ENCODE measurements around the gene SNX10.
"Not testable (repeated sequence)": the region's sequence is repeated elsewhere in the genome, so short reads cannot be mapped to it uniquely, and the experiment has no call there.

SNX10 gene, protein sequence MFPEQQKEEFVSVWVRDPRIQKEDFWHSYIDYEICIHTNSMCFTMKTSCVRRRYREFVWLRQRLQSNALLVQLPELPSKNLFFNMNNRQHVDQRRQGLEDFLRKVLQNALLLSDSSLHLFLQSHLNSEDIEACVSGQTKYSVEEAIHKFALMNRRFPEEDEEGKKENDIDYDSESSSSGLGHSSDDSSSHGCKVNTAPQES

GRCh38 chr7:26291699-26292538 is at the start of gene SNX10:
TSS of gene SNX10 (plus strand) at chr7:26291862. CDS start at chr7:26346443, 54,581 bp downstream.
- DNase-seq, result peak; percentile 71 to 79

- DNase-seq, result no peak
Measured at GRCh38 chr7:26245150-26245549, 46.5 kb upstream of the SNX10 start.

DNA sequence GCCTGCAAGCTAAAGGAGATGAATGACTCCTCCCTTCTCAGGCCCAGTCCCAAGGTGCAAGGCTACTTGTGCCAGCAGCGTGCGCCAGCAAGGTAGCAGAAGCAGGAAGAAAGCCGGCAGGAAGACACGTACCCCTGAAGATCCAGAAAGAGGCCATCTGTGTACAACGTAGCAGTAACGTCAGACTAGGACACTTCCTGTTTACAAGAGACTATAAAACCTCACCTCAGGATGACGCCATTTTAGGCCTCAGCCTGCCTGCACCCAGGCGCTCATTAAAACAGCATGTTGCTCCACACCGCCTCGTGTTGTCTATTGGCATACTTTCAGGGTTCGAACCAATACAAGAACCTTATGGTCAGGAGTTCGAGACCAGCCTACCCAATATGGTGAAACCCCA is 41.4 kb upstream of the SNX10 start:
- DNase-seq, result no peak

- not testable (repeated sequence) for DNase-seq
Measured at GRCh38 chr7:26261866-26262265, 29.8 kb upstream of the SNX10 start.

DNA sequence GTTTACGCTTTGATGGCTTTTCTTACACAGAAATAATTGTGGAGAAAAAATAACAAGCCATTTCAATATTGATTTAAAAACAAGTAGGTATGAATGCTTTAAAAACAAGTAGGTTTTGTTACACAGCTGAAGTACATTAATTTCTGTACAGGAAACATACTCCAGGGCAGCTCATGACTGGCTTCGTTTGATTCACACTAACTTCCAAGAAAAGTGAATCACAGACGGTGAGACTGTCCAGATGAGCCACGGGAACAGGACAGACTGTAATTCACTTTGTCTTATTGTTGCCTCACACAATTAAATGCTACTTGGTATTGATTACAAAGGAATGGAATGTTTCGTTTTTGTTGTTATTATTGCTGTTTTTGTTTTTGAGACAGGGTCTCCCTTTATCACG is 26.6 kb upstream of the SNX10 start:
- DNase-seq, result no peak

DNA sequence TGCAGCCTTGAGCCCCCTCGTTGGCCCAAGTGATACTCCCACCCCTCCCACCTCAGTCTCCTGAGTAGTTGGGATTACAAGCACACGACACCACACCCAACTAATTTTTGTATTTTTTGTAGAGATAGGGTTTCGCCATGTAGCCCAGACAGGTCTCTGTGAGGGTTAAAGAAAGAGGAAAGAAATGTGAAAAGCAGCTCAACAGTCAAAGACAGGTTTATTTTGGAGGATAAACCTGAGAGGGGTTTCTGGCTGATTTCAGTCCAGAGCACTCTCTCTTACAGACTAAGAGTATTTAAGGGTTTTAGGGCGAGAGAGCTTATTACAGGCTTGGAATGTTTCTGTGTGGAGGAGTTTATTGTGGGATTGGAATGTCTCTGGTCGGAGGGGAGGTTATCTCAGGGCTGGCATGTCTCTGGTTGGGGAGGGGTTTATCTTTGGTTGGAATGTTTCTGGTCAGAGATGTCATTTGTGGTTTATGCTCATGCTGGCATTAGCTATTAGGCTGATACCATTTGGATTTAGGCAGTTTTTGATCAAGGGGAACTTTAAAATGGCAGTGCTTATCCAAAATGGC is 26.1 kb upstream of the SNX10 start:
- no peak for DNase-seq

GRCh38 chr7:26267601-26268166 is 24.0 kb upstream of the SNX10 start:
- DNase-seq, result no peak

DNA sequence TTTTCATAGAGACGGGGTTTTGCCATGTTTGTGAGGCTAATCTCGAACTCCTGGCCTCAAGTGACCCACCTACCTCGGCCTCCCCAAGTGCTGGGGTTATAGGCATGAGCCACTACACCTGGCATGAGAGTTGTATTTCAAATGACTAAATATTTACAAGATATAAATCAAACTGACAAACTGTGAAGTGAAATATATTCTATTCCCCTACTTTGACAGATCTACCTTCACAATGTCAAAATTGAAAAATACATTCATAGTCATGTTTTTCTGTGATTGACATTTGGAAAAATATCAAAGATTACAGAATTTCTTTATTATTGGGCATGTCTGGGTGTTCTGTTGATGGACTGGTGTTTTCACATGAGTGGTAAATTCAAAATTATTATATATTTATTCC is 16.4 kb upstream of the SNX10 start:
- DNase-seq, result no peak

DNA sequence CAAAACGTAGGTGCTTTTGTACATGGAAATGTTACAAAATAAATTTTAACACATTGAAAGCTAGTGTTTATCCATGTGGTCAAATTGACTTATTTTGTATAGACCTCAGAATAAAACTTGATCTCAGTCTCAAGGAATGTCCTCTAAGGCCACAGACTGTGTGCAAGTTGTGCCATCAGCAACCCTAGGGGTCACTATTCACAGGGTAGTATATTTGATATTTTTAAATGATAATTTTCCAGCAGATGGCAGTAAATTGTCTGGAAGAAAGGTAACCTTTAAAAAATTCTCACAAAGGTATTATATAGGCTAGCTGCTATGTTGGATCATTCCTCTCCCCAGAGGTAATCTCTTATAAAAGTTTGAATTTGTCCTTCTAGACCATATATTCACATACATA is 12.9 kb upstream of the SNX10 start:
- DNase-seq, result peak in 1 of 2 donors; percentile 50

- DNase-seq, result peak; percentile 19 to 74
Measured at GRCh38 chr7:26279405-26279804, 12.3 kb upstream of the SNX10 start.

DNA sequence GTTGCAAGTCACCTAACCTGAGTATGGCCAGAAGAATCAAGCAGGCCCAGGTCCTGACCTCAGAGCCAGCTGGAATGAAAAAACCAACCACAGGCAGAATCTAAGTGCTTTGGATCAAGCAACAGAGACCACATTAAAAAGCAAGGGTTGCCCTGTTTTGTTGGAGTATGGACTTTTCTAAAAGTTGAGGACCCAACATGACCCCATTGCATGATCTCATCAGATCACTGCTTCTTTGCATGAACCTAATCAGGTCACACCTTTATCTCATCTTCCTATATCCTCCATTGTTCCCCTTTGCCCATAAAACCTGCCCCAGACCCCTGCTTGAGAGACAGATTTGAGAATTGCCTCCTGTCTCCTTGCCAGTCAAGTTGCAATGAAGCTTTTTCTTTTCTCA is 11.6 kb upstream of the SNX10 start:
- DNase-seq, result no peak

DNA sequence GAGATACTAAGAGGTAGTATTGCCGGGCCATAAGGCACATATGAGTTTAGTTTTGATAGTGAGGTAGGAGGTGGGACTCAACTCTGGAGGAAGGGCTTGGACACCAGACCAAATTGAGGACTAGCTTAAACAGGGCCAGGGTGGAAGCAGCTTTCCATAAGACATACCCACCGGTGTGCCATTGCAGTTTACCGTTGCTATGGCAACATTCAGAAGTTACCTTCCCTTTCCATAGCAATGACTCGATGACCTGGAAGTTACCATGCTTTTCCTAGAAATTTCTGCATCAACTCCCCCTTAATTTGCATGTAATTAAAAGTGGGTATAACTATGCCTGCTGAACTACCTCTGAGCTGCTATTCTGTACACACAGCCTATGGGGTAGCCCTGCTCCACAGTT is 10.9 kb upstream of the SNX10 start:
- no peak for DNase-seq

DNA sequence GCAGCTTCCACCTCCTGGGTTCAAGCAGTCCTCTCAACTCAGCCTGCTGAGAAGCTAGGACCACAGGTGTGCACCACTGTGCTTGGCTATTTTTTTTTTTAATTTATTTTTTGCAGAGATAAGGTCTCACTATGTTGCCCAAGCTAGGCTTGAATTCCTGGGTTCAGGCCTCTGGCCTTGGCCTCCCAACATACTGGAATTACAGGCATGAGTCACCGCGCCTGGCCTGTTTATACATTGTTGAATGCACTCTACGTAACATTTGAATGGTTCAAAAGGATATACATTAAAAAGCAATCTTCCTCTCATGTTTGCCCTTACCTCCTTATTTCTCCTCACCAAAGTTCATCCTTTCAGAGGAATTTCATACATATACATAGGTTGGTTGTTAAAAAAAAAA is 7.2 kb upstream of the SNX10 start:
- DNase-seq, result no peak

- DNase-seq, result peak in 1 of 2 donors; percentile 39
Measured at GRCh38 chr7:26284995-26285632, 6.5 kb upstream of the SNX10 start.

DNA sequence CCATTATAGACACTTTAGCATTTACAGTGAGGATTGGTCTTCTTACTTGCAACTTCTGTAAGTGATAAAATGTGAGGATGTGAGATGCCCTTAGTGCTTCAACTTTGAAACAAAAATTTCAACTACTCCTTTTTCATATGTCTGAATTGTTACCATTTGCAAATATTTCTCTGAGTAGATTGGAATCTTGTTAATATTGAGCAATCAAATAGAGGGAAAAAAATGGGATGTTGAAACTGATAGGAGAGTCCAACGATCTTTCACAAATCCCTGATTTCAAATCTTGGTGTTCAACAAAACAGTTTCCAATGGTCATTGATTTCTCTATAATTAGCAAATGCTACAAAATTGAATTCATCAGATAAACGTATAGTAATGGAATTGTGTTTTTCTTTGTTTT is 5.5 kb upstream of the SNX10 start:
- DNase-seq, result no peak

- not testable (repeated sequence) for DNase-seq
Measured at GRCh38 chr7:26288126-26288525, 3.5 kb upstream of the SNX10 start.

DNA sequence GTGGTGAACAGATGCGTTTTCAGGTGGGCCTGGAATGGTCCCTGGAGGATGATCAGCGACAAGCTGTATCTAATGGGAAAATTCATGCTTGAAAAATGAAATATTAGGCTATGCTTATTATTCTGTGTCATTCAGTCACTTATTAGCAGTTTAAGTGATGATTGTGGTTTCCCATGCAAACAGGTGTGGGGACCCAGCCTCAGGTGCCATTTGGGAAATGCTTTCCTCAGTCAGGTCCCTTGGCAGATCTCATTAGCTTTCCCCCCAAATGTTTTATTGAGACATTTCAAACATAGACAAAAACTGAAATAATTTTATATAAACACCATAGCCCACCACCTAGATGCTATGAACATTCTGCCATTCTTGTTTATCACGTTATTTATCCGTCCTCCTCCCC is 411 bp upstream of the SNX10 start:
- no peak for DNase-seq

- DNase-seq, result no peak
Measured at GRCh38 chr7:26292768-26293560, 1.3 kb downstream of the SNX10 start.

DNA sequence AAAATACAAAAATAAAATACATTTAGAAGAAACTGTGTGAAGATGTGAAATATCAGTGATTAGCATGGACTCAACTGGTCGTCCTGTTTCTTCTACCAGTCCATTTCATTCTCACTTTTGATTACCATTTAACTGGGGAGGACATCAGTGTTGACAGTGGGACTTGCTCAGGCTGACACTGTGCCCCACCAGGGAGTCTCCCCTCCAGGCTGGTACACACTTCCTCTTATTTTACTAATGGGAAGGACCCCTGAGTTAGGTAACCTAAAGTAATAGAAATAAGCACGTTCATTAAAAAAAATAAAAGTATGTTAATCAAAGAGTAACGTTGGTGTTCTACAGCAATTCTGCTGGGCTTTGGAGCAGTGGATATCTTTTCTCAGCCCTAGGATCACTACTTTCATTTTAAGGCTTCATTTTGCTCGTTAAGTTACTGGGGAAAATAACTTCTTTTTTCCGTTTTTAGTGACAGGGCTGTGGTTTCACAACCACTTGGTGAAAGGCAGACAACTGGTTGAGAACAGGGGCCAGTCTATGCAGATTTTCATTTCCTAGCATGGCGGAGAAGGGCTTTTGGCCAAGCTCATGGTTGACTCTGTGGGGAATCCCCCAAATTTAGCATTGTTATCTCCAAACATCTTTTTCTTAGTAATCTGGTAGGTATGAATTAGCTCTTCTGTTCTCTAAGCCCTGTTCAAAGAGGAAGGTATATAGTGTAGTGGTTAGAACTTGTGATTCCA is 2.1 kb downstream of the SNX10 start:
- peak; percentile 77 to 86 for DNase-seq

DNA sequence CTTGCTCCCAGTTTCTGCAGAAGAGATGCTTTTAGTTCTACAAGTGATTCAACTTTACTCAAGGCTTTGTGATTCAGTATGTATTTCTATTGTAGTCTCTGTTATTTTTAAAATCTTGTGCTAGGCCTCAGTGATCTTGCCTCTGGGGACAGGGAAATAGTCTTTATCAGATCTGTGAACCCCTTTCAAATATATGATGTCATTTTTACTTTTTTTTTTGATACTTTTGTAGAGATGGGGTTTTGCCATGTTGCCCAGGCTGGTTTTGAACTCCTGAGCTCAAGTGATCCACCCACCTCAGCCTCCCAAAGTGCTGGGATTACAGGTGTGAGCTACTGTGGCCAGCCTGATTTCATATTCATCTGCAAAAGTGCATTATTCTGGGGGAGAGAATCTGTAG is 3.4 kb downstream of the SNX10 start:
- DNase-seq, result no peak

- no peak for DNase-seq
Measured at GRCh38 chr7:26295586-26295985, 3.9 kb downstream of the SNX10 start.

All from CD4-positive, alpha-beta T cell treated with Interferon alpha-2 for 1 hour (primary cell).